GM19372 (cell line): ENCODE results near the gene MOB1A.

Experiments
- ATAC-seq: cut with Tn5 transposase; IDR thresholded peaks from one replicate; pipeline ENCODE4 v1.9.1; 2021; ENCODE audit warnings: mild to moderate bottlenecking, low read depth, moderate library complexity; ENCODE audit not compliant: unreplicated experiment

Gene MOB1A

GRCh38 chr2:74109551-74109950 lies 69.1 kb downstream of the MOB1A start:
- ATAC-seq, result no peak

- no peak for ATAC-seq
Observed at GRCh38 chr2:74107071-74107470, 71.6 kb downstream of the MOB1A start.

GRCh38 chr2:74105413-74105812 lies 73.3 kb downstream of the MOB1A start:
- ATAC-seq, result no peak

- ATAC-seq, result no peak
Observed at GRCh38 chr2:74104839-74105238, 73.8 kb downstream of the MOB1A start.

GRCh38 chr2:74103763-74104162 lies 74.9 kb downstream of the MOB1A start:
- no peak for ATAC-seq
